Bone marrow (tissue), 2 donors: Measurements from ENCODE around the gene STXBP3.

ENCODE experiments used
- DNase-seq, 2 donors: peaks; one replicate each; lab custom pipeline; 2025; lab: John Stamatoyannopoulos, UW

The STXBP3 gene

DNA sequence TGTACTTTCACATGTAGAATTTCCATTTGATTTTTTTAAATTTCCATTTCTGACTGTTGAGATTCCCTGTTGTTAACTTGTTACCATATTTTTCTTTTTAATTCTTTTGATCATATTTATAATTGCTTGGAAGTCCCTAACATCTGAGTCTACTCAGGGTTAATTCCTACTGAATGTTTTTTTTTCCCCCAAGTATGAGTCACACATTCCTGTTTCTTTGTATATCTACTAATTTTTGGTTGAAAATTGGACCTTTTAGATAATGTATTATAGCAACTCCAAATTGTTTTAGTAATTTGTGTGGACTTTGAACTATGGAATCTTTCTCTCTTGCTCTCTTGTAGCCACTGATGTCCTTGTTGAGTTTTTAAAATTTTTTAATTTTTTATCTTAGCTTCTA is 54.6 kb downstream of the STXBP3 start:
- no peak for DNase-seq

DNA sequence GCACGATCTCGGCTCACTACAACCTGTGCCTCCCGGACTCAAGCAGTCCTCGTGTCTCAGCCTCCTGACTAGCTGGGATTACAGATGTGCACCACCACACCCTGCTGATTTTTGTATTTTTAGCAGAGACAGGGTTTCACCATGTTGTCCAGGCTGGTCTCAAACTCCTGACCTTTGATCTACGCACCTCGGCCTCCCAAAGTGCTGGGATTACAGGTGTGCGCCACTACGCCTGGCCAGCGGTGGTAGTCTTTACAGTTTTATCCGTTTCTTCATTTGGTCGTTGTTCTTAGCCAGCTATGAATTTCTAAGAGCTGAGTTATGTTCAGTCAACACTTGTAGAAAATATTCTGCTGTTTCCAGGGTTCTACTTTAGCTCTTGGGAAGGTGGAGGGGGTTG is 57.1 kb downstream of the STXBP3 start:
- no peak for DNase-seq

DNA sequence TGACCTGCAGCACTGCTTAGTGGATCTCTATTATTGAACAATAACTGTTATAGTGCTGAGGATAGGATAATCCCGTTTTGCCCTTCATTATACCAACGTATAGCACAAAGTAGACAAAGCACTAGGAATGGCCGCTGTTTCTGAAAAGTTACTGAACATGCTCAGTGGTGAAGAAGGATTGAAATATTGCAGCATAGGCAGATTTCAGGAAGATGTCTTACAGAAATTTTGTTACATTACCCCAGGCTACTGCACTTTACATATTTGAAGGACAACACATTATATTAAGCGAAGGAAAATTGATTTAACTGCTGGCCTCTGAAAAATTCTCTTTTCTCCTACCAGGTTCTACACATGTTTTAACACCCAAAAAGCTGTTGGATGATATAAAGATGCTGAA is 62.0 kb downstream of the STXBP3 start:
- DNase-seq: no peak

DNA sequence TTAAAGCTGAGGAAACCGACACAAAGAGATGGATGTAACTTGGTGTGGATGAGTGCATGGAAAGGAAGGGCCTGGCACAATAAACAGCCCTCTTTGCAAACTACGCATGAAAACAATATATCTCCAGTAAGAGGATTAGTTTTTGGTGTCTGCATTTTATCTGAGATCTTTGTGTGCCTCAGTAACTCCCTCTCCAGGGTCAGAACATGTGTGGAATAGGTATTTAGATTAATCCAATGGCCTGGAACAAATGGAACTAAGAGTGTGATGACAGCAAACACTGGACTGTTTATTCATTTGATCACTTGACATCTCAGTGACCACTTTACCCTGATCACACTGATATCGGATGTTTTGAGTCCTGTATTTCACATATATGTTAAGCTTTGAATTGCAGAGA is 65.1 kb downstream of the STXBP3 start:
- DNase-seq: no peak

DNA sequence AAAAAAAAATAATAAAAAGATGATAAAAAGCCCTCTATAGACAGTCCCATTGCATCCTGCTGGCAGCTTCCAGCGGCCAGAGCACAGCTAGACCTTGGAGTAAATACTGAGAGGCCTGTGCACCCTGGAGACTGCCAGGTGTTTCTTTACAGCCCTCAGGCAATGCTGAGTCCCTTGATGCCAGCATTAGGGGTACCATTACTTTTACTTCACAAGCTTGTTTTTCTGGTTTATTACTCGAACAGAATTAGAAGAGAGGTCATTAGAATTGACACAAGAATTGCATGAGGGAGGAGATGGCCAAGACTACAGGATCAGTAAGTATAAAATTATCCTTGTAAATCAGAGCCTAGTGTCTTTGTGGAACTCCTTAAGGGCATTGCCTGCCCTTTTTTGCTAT is 66.9 kb downstream of the STXBP3 start:
- no peak for DNase-seq

DNA sequence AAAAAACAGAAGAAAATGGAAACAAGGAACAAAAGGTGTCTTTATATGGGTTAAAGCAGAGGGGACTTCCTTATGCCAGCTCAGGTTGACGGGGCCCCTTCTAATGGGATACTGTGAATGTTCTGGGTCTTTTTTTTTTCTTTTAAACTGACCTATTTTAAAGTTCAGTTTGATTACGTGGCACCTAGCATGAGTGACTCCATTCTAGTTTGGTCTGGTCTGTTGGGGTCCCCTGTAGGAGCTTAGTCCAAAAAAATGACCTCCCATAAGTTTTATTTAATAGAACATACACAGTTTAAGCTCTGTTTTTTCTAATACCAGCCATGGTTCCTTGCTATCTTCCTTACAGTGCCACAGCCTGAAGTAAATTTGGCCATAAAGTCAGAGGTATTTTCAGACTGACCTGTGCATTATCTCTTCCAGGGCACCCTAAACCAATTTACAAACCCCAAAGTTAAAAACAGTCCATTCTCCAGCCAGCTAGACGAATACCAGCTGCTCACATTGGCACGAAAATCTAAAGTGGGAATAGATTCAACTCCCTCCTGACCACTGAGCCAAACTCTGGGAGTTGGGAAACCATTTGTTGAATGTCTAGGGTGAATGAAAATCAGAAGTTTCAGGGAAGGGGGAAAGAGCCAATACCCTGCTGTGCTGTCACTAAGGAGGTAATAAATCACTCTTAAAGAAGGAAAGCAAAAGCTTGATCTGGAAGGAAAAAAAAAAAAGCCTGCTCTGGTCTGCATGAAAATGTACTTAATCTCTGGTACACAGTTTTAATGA is 68.1 kb downstream of the STXBP3 start:
- DNase-seq: peak in 1 of 2 donors; percentile 9

DNA sequence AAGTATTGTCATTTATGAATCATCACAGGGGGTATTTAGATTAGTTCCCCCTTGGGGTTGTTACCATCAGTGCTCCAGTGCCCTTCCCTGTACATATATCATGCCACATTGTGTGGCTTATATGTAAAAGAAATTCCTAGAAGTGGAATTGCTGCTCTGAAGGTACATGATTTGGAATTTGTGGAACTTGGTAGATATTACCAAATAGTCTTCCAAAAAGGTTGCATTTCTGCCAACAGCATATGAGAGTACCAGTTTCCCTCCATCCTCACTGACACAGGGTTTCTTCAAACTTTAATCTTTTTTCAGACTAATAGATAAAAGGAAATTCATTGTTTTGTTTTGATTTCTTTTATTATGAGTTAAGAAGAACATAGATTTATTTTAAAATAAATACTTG is 69.1 kb downstream of the STXBP3 start:
- DNase-seq: no peak

DNA sequence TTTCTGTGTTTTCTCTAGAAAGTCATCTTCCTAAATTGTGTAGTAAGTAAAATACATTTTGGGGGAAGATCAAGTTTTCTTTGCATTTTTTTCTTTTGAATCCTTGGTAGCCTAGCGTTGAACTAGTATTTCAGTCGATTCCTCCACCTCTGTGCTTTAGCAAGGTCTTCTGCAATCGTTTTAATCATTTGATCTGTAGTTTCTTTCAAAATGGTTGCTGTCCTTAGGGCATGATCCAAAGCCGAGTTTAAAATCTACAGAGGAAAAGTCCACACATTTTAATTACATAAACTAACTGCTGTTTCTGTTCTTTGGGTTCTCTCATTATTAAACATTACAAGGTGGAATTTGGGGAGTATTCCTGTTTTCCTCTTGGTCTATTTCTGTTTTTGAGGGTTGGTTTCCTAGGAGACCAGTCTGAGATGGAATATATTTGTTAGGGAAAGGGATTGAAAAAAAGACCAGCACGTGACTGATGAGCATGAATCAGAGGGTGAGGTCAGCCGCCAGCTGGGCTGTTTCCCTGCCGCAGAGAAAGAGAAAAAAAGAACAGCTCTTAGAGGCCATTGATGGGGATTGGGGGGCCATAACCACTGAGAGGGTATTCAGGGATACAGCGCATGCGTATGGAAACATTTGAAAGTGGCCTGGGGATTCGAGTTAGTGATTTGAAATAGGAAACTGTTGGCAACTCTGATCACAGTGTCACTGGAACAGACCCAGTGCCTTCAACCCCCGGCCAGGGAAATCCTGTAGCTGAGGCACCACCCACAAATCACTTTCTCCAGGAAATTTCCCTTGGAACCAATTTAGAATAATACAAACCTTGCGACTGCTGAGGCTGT is 69.8 kb downstream of the STXBP3 start:
- DNase-seq: no peak

DNA sequence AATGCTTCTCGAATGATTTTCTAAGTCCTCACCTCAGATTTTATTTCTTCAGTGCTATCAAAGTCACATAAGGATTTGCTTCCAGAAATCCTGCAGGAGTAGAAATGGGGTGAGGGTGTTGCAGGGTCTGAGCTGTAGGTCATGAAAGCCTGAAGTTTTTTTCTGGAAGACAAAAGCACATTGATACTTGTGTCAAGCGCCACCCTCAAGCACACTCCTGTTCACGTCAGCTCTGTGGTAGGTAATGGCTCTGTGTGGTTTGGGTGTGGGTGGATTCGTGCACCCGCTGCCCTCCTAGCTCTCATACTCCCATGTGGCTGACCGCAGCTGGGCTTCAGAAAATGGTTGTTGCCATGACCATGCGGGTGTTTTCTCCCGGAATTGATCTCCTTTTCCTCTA is 70.5 kb downstream of the STXBP3 start:
- no peak for DNase-seq

DNA sequence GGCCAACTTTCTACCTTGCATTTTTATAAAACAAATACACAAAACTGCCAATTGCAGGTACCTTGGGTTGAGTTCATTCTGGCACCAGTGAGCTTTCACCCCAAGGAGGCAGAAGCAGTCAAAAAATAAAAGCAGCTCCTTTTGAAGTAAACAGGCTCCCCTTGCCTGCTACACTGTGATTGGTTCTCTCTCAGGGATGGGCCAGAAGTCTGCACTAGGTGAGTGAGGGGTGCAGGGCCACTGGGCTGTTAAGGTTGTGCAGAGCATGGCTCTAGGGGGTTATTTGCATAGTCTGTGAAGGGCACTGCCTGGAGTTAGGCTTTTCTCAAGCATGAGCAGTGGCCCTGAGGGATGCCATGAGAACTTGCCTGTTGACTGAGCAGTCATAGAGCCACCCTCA is 71.3 kb downstream of the STXBP3 start:
- DNase-seq: no peak

DNA sequence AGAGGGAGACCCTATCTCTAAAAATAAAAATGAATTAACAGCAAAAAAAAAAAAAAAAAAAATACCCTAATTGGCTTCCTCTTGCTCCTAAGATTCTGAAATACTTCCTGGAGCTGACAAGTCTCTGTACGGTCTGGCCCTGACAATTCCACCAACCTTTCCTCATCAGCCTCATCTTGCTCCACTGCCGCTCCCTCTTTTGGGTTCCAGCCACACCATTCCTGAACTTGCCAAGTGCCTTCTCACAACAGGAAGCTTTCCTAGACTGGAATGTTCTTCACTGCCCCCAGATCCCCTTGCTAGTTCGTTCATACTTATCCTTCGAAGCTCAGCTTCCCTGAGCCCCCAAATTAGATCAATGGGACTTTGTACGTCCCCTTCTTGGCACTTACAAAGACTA is 73.4 kb downstream of the STXBP3 start:
- DNase-seq: no peak

DNA sequence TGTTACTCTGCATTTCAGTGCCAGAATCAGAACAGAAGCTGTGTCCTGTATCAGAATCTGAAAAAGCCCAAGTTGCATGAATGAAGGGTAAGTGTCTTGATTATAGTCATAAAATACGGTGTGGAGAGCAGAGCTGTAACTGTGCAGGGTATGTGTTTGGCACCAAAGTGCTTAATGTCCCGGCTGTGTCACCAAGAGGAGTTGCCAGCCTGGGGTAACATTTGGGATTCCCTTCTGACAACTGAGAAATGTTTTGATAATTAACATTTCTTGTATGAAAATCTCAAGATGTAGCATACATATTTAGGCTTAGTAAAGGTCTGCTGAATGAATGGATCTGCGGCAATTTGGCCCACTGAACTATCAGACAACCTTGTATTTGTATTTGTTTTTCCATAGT is 77.2 kb downstream of the STXBP3 start:
- no peak for DNase-seq

DNA sequence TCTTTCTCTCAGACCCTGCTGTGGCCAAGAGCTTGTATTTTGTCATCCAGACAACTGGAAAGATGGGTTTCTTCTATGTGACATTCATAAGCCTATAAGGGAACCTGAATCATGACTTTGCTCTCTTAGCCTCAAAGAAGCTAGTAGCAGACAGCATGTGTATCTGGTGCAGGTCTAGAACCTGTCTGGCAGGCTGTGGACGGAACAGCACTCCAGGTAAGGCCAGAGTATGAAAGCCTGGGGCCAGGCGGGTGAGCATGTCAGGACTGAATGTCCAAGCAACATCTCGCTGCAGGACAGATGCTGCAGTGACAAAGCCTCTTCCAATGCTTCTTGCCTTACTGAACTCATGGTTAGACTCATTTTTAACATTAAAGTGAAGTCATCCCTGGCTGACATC is 77.6 kb downstream of the STXBP3 start:
- no peak for DNase-seq

DNA sequence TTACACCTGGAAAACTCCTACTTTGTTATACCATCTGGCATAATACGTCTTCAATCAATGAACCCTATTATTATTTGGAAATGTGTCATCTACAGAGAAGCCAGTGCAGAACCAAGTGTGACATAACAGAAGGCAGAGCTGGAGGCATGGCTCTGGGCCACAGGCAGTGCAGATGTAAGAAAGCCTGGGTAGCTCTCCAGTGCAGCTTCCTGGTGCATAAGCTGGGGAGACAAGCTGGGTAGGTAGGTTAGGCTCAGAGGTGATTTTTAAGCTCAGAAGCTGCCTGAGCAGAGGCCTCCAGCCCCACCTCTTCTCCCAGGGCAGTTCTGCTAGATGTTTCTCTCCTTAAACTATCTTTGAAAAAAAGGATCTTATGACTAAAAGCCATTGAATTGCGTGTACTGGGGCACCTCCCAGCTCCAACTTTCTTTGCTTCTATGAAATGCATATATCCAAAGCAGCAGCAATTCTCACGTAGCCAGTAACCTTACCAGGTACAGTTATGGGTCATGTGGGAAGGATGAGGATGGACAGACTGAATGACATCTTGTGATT is 79.7 kb downstream of the STXBP3 start:
- DNase-seq: no peak

DNA sequence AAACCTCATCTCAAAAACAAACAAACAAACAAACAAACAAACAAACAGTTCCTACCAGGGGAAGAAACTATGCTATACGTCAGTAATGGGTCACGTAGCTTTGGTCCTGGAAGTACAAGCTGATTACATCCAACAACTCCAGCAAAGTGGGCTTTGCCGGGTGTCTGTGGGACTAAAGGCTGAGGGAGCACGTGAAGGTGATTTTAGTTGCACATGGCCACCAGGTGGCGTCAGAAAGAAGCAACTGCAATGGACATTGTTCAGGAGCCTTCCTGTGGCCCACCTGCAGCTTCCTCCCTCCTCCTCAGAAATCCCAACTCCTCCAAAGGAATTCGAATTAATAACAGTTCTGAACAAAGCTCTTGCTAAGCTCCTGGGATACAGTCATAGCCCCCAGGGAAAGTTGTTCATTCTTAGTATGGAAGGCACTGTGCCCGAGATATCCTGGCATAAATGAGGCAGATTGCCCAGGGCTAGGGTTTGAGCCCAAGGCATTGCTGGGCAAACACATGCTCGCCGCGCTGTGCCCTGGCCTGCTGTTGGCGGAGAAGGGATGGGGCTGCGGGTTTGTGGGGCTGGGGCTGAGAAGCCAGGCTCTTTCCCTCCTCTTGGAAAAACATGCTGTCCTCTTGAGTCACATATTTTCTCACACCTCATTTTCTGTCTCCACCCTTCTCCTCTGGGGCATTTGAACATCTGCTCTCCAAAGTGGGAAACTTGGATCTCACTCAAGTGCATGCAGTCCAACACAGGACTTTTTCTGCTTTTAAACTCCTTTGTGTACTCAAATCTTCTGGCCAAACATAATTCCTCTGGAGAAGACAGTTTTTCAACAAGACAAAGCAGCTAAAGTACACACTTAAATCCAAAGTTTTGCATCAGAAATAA is 81.8 kb downstream of the STXBP3 start:
- DNase-seq: peak; percentile 21 to 28

DNA sequence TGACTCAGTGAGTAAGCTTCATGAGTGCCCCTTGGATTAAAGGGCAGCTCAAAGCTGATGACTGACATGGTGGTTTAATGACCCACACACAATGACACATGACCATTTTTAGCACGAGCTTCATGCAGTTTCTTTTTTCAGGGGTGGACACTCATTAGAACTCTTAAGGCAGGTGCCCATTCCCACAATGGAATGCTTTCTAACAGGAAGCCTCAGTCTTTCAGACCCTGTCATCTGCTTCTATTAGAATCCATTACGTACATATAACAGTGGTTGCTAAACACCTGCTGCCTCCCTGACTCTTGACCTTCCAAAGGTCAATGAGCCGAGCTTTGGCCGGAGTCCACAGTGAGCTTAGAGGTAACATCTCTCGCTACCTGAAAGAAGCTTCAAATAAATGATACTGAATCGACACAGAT is 83.0 kb downstream of the STXBP3 start:
- no peak for DNase-seq

DNA sequence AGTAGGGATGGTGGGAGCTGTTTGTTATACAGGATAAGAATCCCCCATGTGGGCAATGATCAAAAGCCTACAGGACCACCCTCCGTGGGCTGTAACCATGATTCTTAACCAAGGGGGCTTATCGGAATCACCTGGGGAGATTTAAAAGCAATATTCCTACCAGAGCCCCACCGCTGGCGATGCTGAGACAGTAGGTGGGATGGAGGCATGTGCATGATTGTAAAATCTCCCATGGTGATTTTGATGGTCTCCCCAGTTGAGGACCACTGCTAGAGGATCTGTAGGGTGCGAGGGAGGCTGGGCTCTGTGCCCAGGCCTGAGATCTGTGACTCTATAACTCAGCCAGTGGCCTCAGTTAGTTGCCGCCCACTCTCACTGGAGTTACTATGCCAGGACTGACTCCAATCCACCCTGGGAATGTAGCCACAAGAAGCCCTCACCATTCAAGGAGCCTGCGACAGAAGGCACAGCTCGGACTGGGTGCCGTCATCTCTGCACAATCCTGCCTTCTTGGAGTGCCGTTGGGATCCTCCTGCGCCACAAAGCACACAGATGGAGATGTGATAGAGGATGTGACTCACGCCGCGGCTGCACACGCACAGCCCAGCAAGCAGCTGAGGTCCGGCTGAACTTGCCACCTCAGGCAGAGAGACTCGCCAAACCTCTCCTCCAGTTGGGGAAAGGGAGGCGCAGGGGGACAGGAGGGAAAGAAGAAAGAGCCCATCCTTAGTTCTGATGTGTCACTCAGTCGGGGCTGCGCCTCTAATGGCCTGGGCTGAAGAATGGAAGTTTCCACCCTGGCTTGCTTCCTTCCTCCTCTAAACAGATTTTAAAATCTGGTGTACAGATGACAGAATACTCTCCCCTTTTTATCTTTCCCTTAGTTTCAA is 83.9 kb downstream of the STXBP3 start:
- DNase-seq: no peak

DNA sequence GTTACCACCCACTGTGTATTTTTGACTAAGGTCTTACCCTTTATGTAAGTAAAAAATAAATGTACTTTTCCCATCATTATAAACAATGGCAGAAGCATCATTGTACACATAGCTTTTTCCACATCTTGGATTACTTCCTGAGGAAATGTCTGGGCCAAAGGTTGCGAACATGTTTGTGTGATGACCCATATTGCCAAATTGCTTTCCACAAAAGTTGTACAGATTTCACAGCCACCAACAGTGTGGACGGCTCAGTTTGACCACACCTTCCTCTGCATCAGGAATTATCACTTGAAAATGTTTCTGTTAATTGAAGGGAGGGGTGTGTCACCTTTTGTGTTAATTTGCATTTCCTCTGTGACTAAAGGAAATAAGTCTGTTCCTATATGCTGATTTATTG is 84.8 kb downstream of the STXBP3 start:
- DNase-seq: no peak

DNA sequence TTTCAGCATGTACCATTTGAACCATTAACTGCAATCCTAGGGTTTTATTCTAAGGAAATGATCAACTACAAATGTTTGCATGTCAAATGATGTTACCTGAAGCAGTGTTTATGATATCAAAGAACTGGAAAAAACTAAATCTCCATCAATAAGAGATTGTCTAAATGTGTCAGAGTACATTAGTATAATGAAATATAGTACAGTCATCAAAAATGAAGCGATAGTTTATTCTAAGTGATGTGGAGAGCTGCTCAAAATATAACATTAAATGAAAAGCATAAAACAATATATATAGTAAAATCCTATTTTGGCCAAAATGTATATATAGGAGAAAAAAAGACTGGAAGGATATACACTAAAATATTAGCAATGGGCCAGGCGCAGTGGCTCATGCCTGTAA is 86.5 kb downstream of the STXBP3 start:
- DNase-seq: no peak

DNA sequence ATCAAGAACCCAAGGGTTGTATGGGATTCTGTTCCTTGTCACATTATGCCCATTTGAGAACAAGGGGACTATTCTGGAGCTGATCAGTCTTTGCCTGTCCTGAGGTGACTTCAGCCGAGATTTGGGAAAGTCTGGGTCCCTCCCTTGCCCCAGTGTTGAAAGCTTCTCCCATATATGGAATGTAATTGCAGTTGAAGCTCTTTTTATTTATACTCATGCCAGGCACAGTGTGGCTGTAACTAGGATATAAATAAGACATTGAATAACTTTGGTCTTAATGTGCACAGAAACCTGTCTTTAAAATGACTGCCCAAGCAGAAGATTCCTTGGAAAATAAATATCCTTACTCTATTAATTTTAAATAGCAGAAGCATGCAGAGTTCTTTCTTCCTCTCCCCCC is 95.2 kb downstream of the STXBP3 start:
- no peak for DNase-seq

DNA sequence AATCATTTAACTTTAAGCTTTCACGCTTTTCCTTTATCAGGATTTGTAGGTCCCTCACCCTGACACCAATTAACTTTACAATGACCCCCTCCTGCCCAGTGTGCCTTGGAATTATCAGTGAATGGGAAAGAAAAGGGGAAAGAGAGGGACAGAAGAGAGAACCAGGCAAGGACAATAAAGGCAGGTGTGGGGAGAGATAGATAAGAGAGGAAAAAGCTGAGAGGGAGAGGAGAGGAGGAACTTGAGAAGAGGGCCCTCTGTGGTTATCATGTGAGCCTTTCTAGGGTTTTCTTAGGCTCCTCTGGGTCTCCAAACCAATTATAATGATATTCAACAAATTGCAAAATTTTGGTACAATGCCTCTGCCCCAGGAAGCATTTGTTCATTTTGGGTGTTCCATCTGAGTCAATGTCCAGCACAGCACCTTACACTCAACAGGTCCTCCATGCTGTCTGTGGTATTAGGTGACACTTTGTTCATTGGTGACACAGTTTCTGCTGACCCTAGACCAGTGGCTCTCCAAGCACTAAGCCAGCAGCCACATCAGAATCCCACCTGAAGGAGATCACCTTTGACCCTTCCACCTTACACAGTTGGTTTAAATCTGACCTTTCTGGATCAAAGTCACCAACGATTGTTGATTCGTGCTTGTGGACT is 96.2 kb downstream of the STXBP3 start:
- no peak for DNase-seq
